ENCODE data around the gene PHLDA2.

DNA sequence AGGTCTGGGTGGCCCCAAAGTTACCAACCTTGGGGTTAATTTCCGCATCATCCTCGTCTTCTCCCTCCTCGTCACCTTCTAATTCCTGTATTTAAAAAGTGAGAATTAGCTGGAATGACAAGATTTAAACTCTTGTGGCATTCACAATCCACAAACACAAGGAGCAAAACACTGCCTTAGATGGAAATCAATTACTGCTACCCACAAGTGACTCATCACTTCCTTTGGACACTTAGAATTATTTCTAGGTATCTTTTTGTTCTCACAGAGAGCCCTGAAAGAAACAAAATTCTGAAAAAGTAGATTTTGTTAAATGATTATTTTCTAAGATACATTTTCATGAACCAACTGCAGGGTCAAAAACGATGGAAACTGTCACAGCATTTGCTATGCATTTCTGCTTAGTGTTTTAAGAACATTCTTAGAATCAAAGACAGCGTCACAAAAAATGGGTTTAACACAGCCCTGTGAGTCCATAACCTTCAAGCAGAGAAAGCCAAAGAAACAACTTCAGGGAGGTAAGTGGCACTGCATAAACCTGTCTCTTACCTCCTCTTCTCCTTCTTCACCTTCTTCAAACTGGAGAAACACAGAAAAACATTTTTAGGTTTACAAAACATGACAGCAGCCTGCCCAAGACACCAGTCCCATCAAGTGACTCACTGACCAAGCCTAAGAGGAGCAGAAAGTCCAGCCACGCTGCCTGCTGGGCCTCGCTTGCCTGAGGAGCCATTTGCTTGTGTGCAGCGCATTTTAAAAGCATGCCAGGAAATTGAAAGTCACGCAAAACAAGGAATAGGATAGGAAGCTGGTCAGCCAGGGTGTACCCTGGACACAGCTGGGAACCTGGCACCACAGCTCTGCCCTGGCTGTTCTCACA, 22.3 kb upstream of the PHLDA2 start:
- TF ChIP-seq CTCF (optimal IDR thresholded peaks at IDR 0.05 in 1 of 3, IDR thresholded peaks at IDR 0.05 in 1 of 3, conservative IDR thresholded peaks at IDR 0.05 in 1 of 3; ENCODE audit: extremely low read depth in 1 of 3, insufficient read depth in 2 of 3, low read length in 3 of 3) = no peak
- TF ChIP-seq EZH2 (IDR thresholded peaks at IDR 0.05; ENCODE audit: low read length) = no peak

Measured in keratinocyte (primary cell).